GM23338 (cell line): Measurements from ENCODE around the gene SPTB. TPM values are rescaled to one million over a fixed set of nuclear protein-coding genes. Genes with fewer than 3 reads are reported as not detected.

Experiments used
- ATAC-seq: fragments of 200-7000 bp; cut with Tn5 transposase; 3 replicates; pipeline ENCODE4 v1.9.1; 2020
- DNase-seq: peaks from one replicate; pipeline ENCODE4 v3.0.0-alpha.2; 2015; ENCODE audit warnings: low spot score
- H2AFZ ChIP-seq: fragments of 200-600 bp; sonication (generic); 2 replicates; pipeline ENCODE4 v1.8.0; 2016; ENCODE audit warnings: antibody characterized with exemption, mild to moderate bottlenecking, moderate library complexity
- H3F3A ChIP-seq: fragments of 200-600 bp; sonication (generic); replicated peaks from 2 replicates; pipeline ENCODE4 v1.8.0; 2017; ENCODE audit warnings: antibody characterized with exemption, mixed run types, low read depth
- H3K27ac ChIP-seq: fragments of 200-600 bp; sonication (generic); 2 replicates; pipeline ENCODE4 v1.6.1; 2016; ENCODE audit warnings: low read depth
- H3K27me3 ChIP-seq: fragments of 200-600 bp; sonication (generic); 2 replicates; pipeline ENCODE4 v1.8.0; 2016; ENCODE audit warnings: mild to moderate bottlenecking, mixed run types, moderate library complexity; ENCODE audit not compliant: insufficient read depth
- H3K36me3 ChIP-seq: fragments of 200-600 bp; sonication (generic); 2 replicates; pipeline ENCODE4 v1.8.0; 2016; ENCODE audit warnings: mild to moderate bottlenecking; ENCODE audit not compliant: insufficient read depth
- H3K4me1 ChIP-seq: fragments of 200-600 bp; sonication (generic); 2 replicates; pipeline ENCODE4 v1.8.0; 2016; ENCODE audit warnings: mild to moderate bottlenecking, moderate library complexity; ENCODE audit not compliant: insufficient read depth
- H3K4me2 ChIP-seq: fragments of 200-600 bp; sonication (generic); 2 replicates; pipeline ENCODE4 v1.7.1; 2017; ENCODE audit warnings: mixed run types
- H3K4me3 ChIP-seq: fragments of 200-600 bp; sonication (generic); 2 replicates; pipeline ENCODE4 v1.6.1; 2016; ENCODE audit warnings: mixed run types
- H3K79me2 ChIP-seq: fragments of 200-600 bp; sonication (generic); replicated peaks from 2 replicates; pipeline ENCODE4 v1.8.0; 2017; ENCODE audit warnings: mild to moderate bottlenecking; ENCODE audit not compliant: insufficient read depth
- H3K9me2 ChIP-seq: fragments of 200-600 bp; sonication (generic); 2 replicates; pipeline ENCODE4 v1.8.0; 2017; ENCODE audit not compliant: insufficient read depth
- H4K20me1 ChIP-seq: fragments of 200-600 bp; sonication (generic); replicated peaks from 2 replicates; pipeline ENCODE4 v1.8.0; 2017; ENCODE audit warnings: mild to moderate bottlenecking; ENCODE audit not compliant: insufficient read depth
- H3K27ac Mint-ChIP-seq: 2 replicates; pipeline ENCODE4 v1.8.0; 2020; ENCODE audit warnings: inconsistent platforms, mild to moderate bottlenecking, moderate library complexity, mixed read lengths
- H3K27me3 Mint-ChIP-seq: 3 replicates; pipeline ENCODE4 v1.8.0; 2022; ENCODE audit warnings: low read depth, mild to moderate bottlenecking, moderate library complexity, mixed read lengths, inconsistent platforms; ENCODE audit not compliant: insufficient read depth, poor library complexity
- H3K36me3 Mint-ChIP-seq: 3 replicates; pipeline ENCODE4 v1.8.0; 2021; ENCODE audit warnings: low read depth, mild to moderate bottlenecking, inconsistent platforms, moderate library complexity, mixed read lengths
- H3K4me1 Mint-ChIP-seq: 3 replicates; pipeline ENCODE4 v1.8.0; 2020; ENCODE audit warnings: mild to moderate bottlenecking, inconsistent platforms, mixed read lengths
- H3K4me3 Mint-ChIP-seq: 3 replicates; pipeline ENCODE4 v1.8.0; 2021; ENCODE audit warnings: moderate library complexity, mild to moderate bottlenecking, inconsistent platforms, mixed read lengths
- H3K9me3 Mint-ChIP-seq: 3 replicates; pipeline ENCODE4 v1.8.0; 2020; ENCODE audit warnings: moderate library complexity, mild to moderate bottlenecking, inconsistent platforms, mixed read lengths
- CREB1 ChIP-seq: fragments of 250-450 bp; sonication (Bioruptor Pico); IDR thresholded peaks from 2 replicates; pipeline ENCODE4 v1.5.0; 2020; ENCODE audit warnings: low read depth, mild to moderate bottlenecking, moderate library complexity
- EZH2phosphoT487 ChIP-seq: fragments of 200-600 bp; sonication (generic); IDR thresholded peaks from one replicate; pipeline ENCODE4 v1.8.1; 2018; ENCODE audit warnings: antibody characterized with exemption; ENCODE audit not compliant: unreplicated experiment
- JUNB ChIP-seq: IDR thresholded peaks from one replicate; pipeline ENCODE4 v1.6.1; 2016; ENCODE audit warnings: antibody characterized with exemption; ENCODE audit not compliant: unreplicated experiment
- NANOG ChIP-seq: IDR thresholded peaks from 2 replicates; pipeline ENCODE4 v1.6.1; 2016; ENCODE audit warnings: antibody characterized with exemption, borderline replicate concordance
- POLR2AphosphoS5 ChIP-seq: IDR thresholded peaks from 2 replicates; pipeline ENCODE4 v1.6.1; 2016; ENCODE audit warnings: antibody characterized with exemption, low read depth
- STAT1 ChIP-seq: IDR thresholded peaks from one replicate; pipeline ENCODE4 v1.6.1; 2016; ENCODE audit warnings: antibody characterized with exemption; ENCODE audit not compliant: unreplicated experiment
- ZNF114 ChIP-seq: fragments of 250-450 bp; sonication (Bioruptor Pico); IDR thresholded peaks from 2 replicates; pipeline ENCODE4 v1.5.0; 2020; ENCODE audit warnings: mild to moderate bottlenecking, moderate library complexity
- ZNF331 ChIP-seq: fragments of 250-450 bp; sonication (Bioruptor Pico); IDR thresholded peaks from 2 replicates; pipeline ENCODE4 v1.5.0; 2020; ENCODE audit warnings: low read depth, mild to moderate bottlenecking, moderate library complexity
- polyA plus RNA-seq: library from polyadenylated mRNA; unstranded; fragments of >200 nt; fragmentation: Nextera tagmentation; extraction: Ambion mirVana; gene quantifications from 2 replicates; pipeline ENCODE4 v1.2.1, GENCODE V29; 2016
- total RNA-seq: library from RNA; depleted of rRNA; stranded (reverse); fragments of >200 nt; shearing (Covaris generic); gene quantifications from 2 replicates; pipeline ENCODE4 v1.2.3, GENCODE V29; 2014
- TF ChIP-seq, protein P1 (sequence below), 2 experiments: fragments of 200-600 bp in 1 of 2; sonication (generic) in 1 of 2; conservative IDR thresholded peaks; 2 replicates each; pipeline versions ENCODE4 v1.5.1 to v1.6.1; 2016 to 2017; ENCODE audit warnings: antibody characterized with exemption in 2 of 2, low read depth in 2 of 2, mild to moderate bottlenecking in 2 of 2, moderate library complexity in 1 of 2
- TF ChIP-seq, protein P2 (sequence below): IDR thresholded peaks from 2 replicates; pipeline ENCODE4 v1.6.1; 2016; ENCODE audit warnings: antibody characterized with exemption
- TF ChIP-seq, protein P3 (sequence below): IDR thresholded peaks from one replicate; pipeline ENCODE4 v1.6.1; 2018; ENCODE audit warnings: antibody characterized with exemption; ENCODE audit not compliant: unreplicated experiment

SPTB gene
- total and polyA plus RNA-seq, 2 experiments from 2014 or later, result 1.1 to 1.9 TPM

DNA sequence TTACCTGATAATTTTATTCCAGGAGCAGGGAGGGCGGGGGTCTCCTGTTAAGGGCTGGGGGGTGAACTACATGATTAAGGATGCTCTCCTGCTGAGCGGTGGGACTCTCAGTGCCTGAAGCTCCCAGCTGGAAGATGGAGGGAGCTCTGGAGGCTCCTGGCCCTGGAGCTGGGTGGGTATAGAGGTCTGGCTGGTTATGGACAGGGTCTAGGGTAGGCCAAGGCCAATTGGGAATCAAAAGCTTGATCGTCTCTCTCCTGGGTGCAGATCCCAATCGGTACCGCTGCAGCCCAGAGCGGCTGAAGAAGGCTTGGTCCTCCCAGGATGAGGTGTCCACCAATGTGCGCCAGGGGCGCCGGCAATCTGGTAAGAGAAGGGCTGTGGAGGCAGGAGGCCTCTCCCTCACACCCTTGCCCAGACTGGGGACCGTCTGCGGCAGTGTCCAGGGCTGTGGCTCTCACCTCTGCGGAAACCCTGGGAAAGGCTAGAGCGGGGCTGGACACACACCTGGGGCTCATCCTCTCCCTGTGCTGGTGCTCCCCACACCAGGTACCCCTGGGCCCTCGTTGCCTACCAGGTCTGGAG lies 147.1 kb downstream of the SPTB start:
- Mint-ChIP-seq H3K4me3 (no peak overlapping the region), H3K36me3 (peaks cover 76% of the 10 kb centered on the region), H3K27me3 (peaks cover 10% of the 10 kb centered on the region), H3K27ac (no peak overlapping the region), H3K9me3 (no peaks in the 10 kb centered on the region), H3K4me1 (peaks cover 38% of the 10 kb centered on the region)
- H2AFZ ChIP-seq, result no peak overlapping the region
- no peak for ATAC-seq
- peaks cover 22% of the 10 kb centered on the region for H3K79me2 ChIP-seq
- TF ChIP-seq NANOG, result no peak
- no peak for TF ChIP-seq STAT1
- TF ChIP-seq, protein P1, sequence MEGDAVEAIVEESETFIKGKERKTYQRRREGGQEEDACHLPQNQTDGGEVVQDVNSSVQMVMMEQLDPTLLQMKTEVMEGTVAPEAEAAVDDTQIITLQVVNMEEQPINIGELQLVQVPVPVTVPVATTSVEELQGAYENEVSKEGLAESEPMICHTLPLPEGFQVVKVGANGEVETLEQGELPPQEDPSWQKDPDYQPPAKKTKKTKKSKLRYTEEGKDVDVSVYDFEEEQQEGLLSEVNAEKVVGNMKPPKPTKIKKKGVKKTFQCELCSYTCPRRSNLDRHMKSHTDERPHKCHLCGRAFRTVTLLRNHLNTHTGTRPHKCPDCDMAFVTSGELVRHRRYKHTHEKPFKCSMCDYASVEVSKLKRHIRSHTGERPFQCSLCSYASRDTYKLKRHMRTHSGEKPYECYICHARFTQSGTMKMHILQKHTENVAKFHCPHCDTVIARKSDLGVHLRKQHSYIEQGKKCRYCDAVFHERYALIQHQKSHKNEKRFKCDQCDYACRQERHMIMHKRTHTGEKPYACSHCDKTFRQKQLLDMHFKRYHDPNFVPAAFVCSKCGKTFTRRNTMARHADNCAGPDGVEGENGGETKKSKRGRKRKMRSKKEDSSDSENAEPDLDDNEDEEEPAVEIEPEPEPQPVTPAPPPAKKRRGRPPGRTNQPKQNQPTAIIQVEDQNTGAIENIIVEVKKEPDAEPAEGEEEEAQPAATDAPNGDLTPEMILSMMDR (conservative IDR thresholded peaks at IDR 0.05; ENCODE audit: low read depth in 2 of 2), result no peak
- no peak for DNase-seq
- peaks cover 14% of the 10 kb centered on the region for H4K20me1 ChIP-seq
- H3K4me3 ChIP-seq, result no peak overlapping the region
- no peak overlapping the region for H3K27ac ChIP-seq
- H3K4me2 ChIP-seq, result no peak overlapping the region
- 0 out of 2 replicates have a peak, but pooled peaks cover 6% of the 10 kb centered on the region for H3F3A ChIP-seq
- H3K27me3 ChIP-seq, result no peaks in the 10 kb centered on the region
- H3K36me3 ChIP-seq, result peaks cover 4% of the 10 kb centered on the region; the same call in 1 of the 2 replicates
- H3K9me2 ChIP-seq, result no peaks in the 10 kb centered on the region
- H3K4me1 ChIP-seq, result peaks cover 8% of the 10 kb centered on the region

DNA sequence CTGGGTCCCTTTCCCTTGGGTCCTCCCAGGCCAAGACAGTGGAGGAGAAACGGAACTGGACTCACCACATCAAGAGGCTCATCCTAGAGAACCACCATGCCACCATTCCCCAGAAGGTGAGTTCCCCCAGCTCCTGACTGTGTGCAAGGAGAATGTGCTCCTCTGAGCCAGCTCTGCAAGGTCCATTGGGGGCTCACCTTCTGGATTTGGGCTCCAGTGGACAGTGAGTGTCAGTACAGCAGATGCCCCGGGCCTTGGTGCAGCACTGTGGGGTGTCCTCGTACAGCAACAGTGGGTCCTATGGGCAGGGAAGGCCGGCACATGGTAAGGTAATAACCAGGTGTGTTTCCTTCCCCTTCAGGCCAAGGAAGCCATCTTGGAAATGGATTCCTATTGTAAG lies 147.6 kb downstream of the SPTB start:
- Histone ChIP-seq H3K79me2 (peaks cover 24% of the 10 kb centered on the region), H4K20me1 (peaks cover 14% of the 10 kb centered on the region), H3K4me3 (no peak overlapping the region), H2AFZ (no peak overlapping the region), H3K4me2 (no peak overlapping the region), H3K4me1 (peaks cover 8% of the 10 kb centered on the region), H3F3A (0 out of 2 replicates have a peak, but pooled peaks cover 6% of the 10 kb centered on the region), H3K27ac (no peak overlapping the region), H3K9me2 (no peaks in the 10 kb centered on the region), H3K36me3 (peaks cover 4% of the 10 kb centered on the region; the same call in 1 of the 2 replicates), H3K27me3 (no peaks in the 10 kb centered on the region)
- H3K27ac Mint-ChIP-seq, result no peak overlapping the region
- peaks cover 10% of the 10 kb centered on the region for H3K27me3 Mint-ChIP-seq
- no peak overlapping the region for H3K4me3 Mint-ChIP-seq
- DNase-seq (no peak), ATAC-seq (no peak)
- H3K36me3 Mint-ChIP-seq, result peaks cover 80% of the 10 kb centered on the region
- TF ChIP-seq STAT1, result no peak
- TF ChIP-seq ZNF331 (CRISPR knock-in tag), result no peak
- no peak for TF ChIP-seq POLR2AphosphoS5
- TF ChIP-seq, protein P1 (conservative IDR thresholded peaks at IDR 0.05; ENCODE audit: low read depth in 2 of 2), result no peak
- TF ChIP-seq ZNF114, result no peak
- TF ChIP-seq, protein P2, sequence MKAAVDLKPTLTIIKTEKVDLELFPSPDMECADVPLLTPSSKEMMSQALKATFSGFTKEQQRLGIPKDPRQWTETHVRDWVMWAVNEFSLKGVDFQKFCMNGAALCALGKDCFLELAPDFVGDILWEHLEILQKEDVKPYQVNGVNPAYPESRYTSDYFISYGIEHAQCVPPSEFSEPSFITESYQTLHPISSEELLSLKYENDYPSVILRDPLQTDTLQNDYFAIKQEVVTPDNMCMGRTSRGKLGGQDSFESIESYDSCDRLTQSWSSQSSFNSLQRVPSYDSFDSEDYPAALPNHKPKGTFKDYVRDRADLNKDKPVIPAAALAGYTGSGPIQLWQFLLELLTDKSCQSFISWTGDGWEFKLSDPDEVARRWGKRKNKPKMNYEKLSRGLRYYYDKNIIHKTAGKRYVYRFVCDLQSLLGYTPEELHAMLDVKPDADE, result no peak
- TF ChIP-seq JUNB, result no peak
- TF ChIP-seq CREB1 (CRISPR knock-in tag), result no peak
- TF ChIP-seq, protein P3, sequence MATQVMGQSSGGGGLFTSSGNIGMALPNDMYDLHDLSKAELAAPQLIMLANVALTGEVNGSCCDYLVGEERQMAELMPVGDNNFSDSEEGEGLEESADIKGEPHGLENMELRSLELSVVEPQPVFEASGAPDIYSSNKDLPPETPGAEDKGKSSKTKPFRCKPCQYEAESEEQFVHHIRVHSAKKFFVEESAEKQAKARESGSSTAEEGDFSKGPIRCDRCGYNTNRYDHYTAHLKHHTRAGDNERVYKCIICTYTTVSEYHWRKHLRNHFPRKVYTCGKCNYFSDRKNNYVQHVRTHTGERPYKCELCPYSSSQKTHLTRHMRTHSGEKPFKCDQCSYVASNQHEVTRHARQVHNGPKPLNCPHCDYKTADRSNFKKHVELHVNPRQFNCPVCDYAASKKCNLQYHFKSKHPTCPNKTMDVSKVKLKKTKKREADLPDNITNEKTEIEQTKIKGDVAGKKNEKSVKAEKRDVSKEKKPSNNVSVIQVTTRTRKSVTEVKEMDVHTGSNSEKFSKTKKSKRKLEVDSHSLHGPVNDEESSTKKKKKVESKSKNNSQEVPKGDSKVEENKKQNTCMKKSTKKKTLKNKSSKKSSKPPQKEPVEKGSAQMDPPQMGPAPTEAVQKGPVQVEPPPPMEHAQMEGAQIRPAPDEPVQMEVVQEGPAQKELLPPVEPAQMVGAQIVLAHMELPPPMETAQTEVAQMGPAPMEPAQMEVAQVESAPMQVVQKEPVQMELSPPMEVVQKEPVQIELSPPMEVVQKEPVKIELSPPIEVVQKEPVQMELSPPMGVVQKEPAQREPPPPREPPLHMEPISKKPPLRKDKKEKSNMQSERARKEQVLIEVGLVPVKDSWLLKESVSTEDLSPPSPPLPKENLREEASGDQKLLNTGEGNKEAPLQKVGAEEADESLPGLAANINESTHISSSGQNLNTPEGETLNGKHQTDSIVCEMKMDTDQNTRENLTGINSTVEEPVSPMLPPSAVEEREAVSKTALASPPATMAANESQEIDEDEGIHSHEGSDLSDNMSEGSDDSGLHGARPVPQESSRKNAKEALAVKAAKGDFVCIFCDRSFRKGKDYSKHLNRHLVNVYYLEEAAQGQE, result no peak
- no peak for TF ChIP-seq NANOG
- TF ChIP-seq EZH2phosphoT487, result no peak
- no peaks in the 10 kb centered on the region for H3K9me3 Mint-ChIP-seq
- peaks cover 40% of the 10 kb centered on the region for H3K4me1 Mint-ChIP-seq
